NCI-H446 treated with DMSO at 0.1 percent for 48 hours (cell line): ENCODE data around the gene PHACTR1.
"Not testable (repeated sequence)": the region's sequence is repeated elsewhere in the genome, so short reads cannot be mapped to it uniquely, and the experiment has no call there.

Experiments
- DNase-seq: peaks from one replicate; lab custom pipeline; 2025; lab: John Stamatoyannopoulos, UW

Gene PHACTR1

GRCh38 chr6:13314806-13315205 is 598.2 kb downstream of the PHACTR1 start:
- no peak for DNase-seq

GRCh38 chr6:13315896-13316295 is 599.3 kb downstream of the PHACTR1 start:
- no peak for DNase-seq

- no peak for DNase-seq
Observed at GRCh38 chr6:13318821-13319220, 602.3 kb downstream of the PHACTR1 start.

- no peak for DNase-seq
Observed at GRCh38 chr6:13319891-13320564, 603.5 kb downstream of the PHACTR1 start.

- not testable (repeated sequence) for DNase-seq
Observed at GRCh38 chr6:13326031-13326586, 609.5 kb downstream of the PHACTR1 start.

GRCh38 chr6:13327691-13328075 is 611.1 kb downstream of the PHACTR1 start:
- DNase-seq = no peak

GRCh38 chr6:13328076-13328874 is 611.7 kb downstream of the PHACTR1 start, which contains the start of gene TBC1D7:
Gene TBC1D7 (minus strand): TSS chr6:13328537. CDS start chr6:13326898, 1,639 bp downstream.
- peak; percentile 81 for DNase-seq

- DNase-seq = no peak
Observed at GRCh38 chr6:13328875-13329183, 612.3 kb downstream of the PHACTR1 start.

- DNase-seq = no peak
Observed at GRCh38 chr6:13331516-13332348, 615.2 kb downstream of the PHACTR1 start.

GRCh38 chr6:13332349-13332706 is 615.8 kb downstream of the PHACTR1 start:
- no peak for DNase-seq

GRCh38 chr6:13334953-13335352 is 618.4 kb downstream of the PHACTR1 start:
- no peak for DNase-seq

GRCh38 chr6:13336553-13336952 is 620.0 kb downstream of the PHACTR1 start:
- peak; percentile 36 for DNase-seq

GRCh38 chr6:13338038-13338437 is 621.5 kb downstream of the PHACTR1 start:
- no peak for DNase-seq
